Body of pancreas (tissue), 4 donors: ENCODE data around the gene CD44.

Source experiments
- CTCF ChIP-seq, 7 experiments: fragments of 450-650 bp in 4 of 7; fragments of 200-600 bp in 3 of 7; sonication (generic) in 3 of 7; IDR thresholded peaks; one replicate each; pipeline ENCODE4 v1.5.1; 2016 to 2019; ENCODE audit warnings: antibody characterized with exemption in 7 of 7
- POLR2A ChIP-seq, 3 donors: fragments of 450-650 bp; IDR thresholded peaks; one replicate each; pipeline ENCODE4 v1.6.1; 2016; ENCODE audit warnings: antibody characterized with exemption in 3 of 3, mild to moderate bottlenecking in 2 of 3

GRCh38 chr11:35160902-35161597 lies 22.1 kb downstream of the CD44 start:
- TF ChIP-seq CTCF (IDR thresholded peaks at IDR 0.05) (no peak), POLR2A (IDR thresholded peaks at IDR 0.05) (no peak)
